GM12874 (cell line): ENCODE results near the gene PPP2R2D.

Experiments used
- TF ChIP-seq, protein P1 (sequence below): IDR thresholded peaks from 2 replicates; pipeline ENCODE4 v1.5.1; 2011; ENCODE audit warnings: low read depth, mild to moderate bottlenecking, control low read depth, low read length, moderate library complexity; ENCODE audit not compliant: insufficient read depth

PPP2R2D gene

GRCh38 chr10:131876017-131876416, 24.8 kb upstream of the PPP2R2D start:
- TF ChIP-seq, protein P1, sequence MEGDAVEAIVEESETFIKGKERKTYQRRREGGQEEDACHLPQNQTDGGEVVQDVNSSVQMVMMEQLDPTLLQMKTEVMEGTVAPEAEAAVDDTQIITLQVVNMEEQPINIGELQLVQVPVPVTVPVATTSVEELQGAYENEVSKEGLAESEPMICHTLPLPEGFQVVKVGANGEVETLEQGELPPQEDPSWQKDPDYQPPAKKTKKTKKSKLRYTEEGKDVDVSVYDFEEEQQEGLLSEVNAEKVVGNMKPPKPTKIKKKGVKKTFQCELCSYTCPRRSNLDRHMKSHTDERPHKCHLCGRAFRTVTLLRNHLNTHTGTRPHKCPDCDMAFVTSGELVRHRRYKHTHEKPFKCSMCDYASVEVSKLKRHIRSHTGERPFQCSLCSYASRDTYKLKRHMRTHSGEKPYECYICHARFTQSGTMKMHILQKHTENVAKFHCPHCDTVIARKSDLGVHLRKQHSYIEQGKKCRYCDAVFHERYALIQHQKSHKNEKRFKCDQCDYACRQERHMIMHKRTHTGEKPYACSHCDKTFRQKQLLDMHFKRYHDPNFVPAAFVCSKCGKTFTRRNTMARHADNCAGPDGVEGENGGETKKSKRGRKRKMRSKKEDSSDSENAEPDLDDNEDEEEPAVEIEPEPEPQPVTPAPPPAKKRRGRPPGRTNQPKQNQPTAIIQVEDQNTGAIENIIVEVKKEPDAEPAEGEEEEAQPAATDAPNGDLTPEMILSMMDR = no peak

DNA sequence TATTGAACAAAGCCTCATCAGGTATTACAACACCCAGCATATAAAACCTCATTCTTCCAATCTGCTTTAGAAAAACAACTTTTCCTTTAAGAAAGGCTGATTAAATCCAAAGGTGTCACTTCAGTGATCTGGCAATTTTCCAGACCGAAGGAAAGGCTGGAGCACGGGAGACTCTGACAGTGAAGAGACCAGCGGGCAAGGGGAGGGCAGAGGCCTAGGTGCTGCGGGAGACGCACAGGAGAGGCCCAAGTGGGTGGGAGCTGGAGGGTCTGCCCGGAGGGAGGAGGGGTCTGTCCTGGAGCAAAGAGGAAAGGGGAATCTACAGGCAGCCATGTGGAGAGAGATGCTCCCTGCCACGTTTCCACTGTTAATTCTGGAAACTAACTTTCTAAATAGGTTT, 24.3 kb upstream of the PPP2R2D start:
- TF ChIP-seq, protein P1 = no peak

- TF ChIP-seq, protein P1 = no peak
Measured at GRCh38 chr10:131880016-131880590, 20.7 kb upstream of the PPP2R2D start.

GRCh38 chr10:131881104-131881880, 19.5 kb upstream of the PPP2R2D start:
- TF ChIP-seq, protein P1 = no peak

- TF ChIP-seq, protein P1 = no peak
Measured at GRCh38 chr10:131882151-131882550, 18.7 kb upstream of the PPP2R2D start.

DNA sequence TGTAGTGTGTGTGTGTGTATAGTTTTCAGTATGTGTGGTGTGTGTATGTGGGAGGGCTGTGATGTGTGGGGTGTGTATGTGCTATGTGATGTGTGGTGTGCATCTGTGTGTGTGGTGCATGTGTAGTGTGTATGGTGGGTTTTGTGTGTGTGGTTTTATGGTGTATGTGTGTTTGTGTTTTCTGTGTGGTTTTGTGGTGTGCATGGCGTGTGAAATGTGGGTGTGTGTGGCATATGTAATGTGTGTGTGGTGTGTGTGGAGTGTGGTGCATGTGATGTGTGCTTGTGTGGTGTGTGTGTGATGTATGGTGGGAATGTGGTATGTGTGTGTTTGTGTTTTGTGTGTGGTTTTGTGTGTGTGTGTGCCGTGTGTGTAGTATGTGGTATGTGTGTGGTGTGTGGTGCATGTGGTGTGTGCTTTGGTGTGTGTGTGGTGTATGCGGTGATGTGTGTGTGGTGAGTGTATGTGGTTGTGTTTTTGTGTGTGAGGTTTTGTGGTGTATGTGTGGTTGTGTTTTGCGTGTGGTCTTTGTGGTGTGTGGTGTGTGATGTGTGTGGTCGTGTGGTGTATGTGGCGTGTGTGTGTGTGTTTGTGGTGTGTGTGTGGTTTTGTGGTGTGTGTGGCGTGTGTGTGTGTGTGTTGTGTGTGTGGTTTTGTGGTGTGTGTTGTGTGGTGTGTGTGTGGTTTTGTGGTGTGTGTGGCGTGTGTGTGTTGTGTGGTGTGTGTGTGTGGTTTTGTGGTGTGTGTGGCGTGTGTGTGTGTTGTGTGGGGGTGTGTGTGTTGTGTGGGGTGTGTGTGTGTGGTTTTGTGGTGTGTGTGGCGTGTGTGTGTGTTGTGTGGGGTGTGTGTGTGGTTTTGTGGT, 18.0 kb upstream of the PPP2R2D start:
- TF ChIP-seq, protein P1 = no peak

- TF ChIP-seq, protein P1 = peak; percentile 98
Measured at GRCh38 chr10:131885391-131886165, 15.2 kb upstream of the PPP2R2D start.
